IPS DF 19.7 (cell line): ENCODE data around the gene RECQL.

Source experiments
- DNase-seq: peaks from one replicate; pipeline ENCODE4 v3.0.0-alpha.2; 2013; ENCODE audit warnings: low read depth, low spot score

Gene RECQL

GRCh38 chr12:21501258-21502163, at the start of gene RECQL, which contains the start of gene GOLT1B:
RECQL (minus strand) TSS chr12:21501635; CDS start chr12:21499570, 2,065 bp downstream.
GOLT1B (plus strand) TSS chr12:21501789; CDS start chr12:21501924, 135 bp downstream.
- DNase-seq = peak; percentile 90

- no peak for DNase-seq
Measured at GRCh38 chr12:21547437-21547836, 46.0 kb upstream of the RECQL start.

- DNase-seq = no peak
Measured at GRCh38 chr12:21546716-21547115, 45.3 kb upstream of the RECQL start.

GRCh38 chr12:21545557-21545956, 44.1 kb upstream of the RECQL start:
- no peak for DNase-seq

- no peak for DNase-seq
Measured at GRCh38 chr12:21543151-21543550, 41.7 kb upstream of the RECQL start.

- DNase-seq = no peak
Measured at GRCh38 chr12:21542403-21542802, 41.0 kb upstream of the RECQL start.

- no peak for DNase-seq
Measured at GRCh38 chr12:21541773-21542172, 40.3 kb upstream of the RECQL start.

GRCh38 chr12:21539797-21540196, 38.4 kb upstream of the RECQL start:
- no peak for DNase-seq

- DNase-seq = no peak
Measured at GRCh38 chr12:21538061-21538653, 36.7 kb upstream of the RECQL start.

GRCh38 chr12:21529456-21529855, 28.0 kb upstream of the RECQL start:
- DNase-seq = no peak

GRCh38 chr12:21528953-21529352, 27.5 kb upstream of the RECQL start:
- no peak for DNase-seq

- peak; percentile 25 for DNase-seq
Measured at GRCh38 chr12:21527451-21528180, 26.2 kb upstream of the RECQL start.

GRCh38 chr12:21526721-21527345, 25.4 kb upstream of the RECQL start:
- no peak for DNase-seq

GRCh38 chr12:21526053-21526452, 24.6 kb upstream of the RECQL start, which contains the start of gene SPX:
SPX (plus strand) TSS chr12:21526296; CDS start chr12:21526473, 177 bp downstream.
- DNase-seq = no peak

- no peak for DNase-seq
Measured at GRCh38 chr12:21523148-21523547, 21.7 kb upstream of the RECQL start.

- DNase-seq = no peak
Measured at GRCh38 chr12:21521541-21521940, 20.1 kb upstream of the RECQL start.

GRCh38 chr12:21518451-21518850, 17.0 kb upstream of the RECQL start:
- no peak for DNase-seq

- no peak for DNase-seq
Measured at GRCh38 chr12:21516281-21516680, 14.8 kb upstream of the RECQL start.

- DNase-seq = no peak
Measured at GRCh38 chr12:21509768-21510167, 8.3 kb upstream of the RECQL start.

GRCh38 chr12:21507849-21508248, 6.4 kb upstream of the RECQL start:
- DNase-seq = no peak

GRCh38 chr12:21505888-21506287, 4.5 kb upstream of the RECQL start:
- no peak for DNase-seq

GRCh38 chr12:21502872-21503271, 1.4 kb upstream of the RECQL start:
- DNase-seq = no peak
